DMS153 treated with DMSO at 0.1 percent for 48 hours (cell line): ENCODE results near the gene ABCA2.
A peak's percentile ranks its signal among the peaks of the same experiment; 100 is the strongest.
"Not testable (repeated sequence)": the region's sequence is repeated elsewhere in the genome, so short reads cannot be mapped to it uniquely, and the experiment has no call there.

ENCODE experiments used
- DNase-seq: peaks from one replicate; lab custom pipeline; 2025; ENCODE audit not compliant: unreplicated experiment; lab: John Stamatoyannopoulos, UW

ABCA2 gene

DNA sequence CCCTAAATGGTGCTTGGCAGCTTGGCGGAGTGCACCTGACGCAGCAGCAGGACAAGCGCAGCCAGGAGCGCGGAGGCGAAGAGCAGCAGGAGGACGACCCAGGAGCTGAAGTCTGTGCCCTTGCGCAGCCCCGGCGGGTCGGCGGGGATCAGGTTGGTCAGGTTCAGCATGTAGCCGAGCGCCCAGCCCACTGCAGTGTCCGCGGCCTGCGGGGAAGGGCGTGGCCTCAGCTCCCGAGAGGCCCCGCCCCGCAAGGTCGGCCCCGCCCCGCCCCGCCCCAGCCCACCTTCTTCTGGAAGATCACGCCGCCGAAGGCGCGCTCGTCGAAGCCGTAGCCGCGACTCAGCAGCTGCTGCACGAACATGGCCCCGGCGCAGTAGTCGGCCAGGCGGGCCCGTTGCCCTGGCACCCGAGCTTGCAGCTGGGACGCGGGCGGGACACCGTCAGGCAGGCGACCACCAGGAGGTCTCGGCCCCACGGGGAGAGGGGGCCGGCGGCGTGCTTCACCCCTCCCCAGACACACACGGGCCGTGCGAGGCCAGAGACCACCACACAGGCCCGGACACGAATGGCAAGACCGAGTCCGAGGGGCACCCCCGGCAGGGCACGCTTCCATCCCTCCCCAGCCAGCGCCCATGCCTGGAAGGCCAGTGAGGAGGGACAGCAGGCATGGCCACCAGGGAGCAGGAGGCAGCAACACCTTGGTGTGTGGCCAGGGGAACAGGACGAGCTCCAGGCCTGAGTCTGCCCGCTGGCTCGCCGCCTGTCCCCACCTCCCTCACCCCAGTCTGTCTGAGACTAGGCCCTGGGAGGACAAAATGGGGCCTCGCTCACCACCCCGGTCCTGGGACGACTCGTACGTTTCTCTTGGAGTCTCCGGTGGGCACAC is 20.9 kb upstream of the ABCA2 start:
- no peak for DNase-seq

DNA sequence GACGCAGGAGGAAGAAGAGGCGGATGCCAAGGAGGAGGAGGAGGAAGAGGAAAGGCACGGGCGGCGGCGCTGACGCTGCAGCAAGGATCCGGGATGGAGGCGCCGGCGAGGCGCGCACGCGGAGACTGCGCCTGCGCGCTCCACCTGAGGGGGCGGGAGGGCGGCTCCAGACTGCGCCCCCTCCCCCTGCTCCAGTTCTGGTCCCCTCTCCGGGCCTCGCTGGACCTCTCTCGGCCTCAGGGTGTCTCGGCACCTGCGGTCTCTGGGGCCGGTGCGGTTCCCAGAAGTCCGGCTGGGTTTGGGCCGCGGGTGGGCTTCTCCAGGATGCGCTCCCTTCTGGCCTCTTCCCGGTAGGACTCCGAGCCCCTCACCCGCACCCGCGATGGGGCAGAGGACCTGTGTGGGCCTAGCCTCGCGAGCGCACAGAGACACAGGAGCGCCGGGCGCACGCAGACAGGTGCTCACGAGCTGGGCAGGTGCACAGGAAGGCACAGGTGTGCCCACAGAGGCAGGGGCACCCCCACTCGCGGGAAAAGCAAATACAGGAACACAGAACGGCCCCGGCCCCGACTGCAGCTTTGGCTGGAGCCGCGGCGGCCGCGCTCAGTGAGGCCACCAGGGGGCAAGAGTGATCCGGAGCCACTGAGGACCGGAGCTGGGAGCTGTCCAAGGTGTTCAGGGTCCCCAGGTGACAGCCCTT is 18.2 kb upstream of the ABCA2 start, which contains the start of gene NPDC1:
Gene NPDC1 (minus strand): TSS at position 90 of the 700 bp plus-strand sequence. CDS start 188 bp downstream, outside the sequence.
- peak; percentile 72 for DNase-seq

DNA sequence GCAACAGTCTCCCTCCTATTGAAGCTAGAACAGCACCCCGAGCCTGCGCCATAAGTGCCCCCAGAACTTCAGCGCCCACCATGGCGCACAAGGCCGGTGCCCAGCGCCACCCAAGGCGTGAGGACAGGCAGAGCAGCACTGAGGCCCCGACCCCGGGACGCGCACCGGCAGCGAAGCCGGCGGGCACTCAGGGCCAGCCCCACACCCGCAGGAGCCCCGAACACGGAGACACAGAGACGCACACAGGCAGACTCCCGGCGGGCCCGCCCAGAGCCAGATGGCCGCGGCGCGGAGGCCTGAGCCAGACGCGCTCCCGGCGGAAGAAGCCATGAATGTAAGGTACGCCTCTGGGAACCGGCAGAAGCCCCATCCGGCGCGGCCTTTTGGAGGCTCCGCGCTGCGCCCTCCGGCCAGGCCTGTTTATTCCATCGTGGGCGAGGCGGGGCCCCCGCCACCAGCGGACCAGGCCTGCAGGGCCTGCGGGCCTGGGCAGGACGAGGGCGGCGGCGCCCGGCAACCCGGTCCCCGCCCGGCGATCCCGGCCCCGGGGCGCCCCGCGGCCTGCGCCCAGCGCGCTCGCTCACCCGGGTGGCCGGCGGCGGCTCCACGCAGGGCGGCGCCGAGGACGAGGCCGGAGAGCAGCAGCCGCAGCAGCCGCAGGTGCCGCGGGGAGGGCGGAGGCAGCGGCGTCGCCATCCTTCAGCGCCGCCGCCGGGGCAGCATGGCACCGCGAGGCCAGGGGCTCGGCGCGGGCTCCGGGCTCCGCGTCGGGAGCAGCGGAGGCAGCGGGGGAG is 17.5 kb upstream of the ABCA2 start:
- DNase-seq: no peak

DNA sequence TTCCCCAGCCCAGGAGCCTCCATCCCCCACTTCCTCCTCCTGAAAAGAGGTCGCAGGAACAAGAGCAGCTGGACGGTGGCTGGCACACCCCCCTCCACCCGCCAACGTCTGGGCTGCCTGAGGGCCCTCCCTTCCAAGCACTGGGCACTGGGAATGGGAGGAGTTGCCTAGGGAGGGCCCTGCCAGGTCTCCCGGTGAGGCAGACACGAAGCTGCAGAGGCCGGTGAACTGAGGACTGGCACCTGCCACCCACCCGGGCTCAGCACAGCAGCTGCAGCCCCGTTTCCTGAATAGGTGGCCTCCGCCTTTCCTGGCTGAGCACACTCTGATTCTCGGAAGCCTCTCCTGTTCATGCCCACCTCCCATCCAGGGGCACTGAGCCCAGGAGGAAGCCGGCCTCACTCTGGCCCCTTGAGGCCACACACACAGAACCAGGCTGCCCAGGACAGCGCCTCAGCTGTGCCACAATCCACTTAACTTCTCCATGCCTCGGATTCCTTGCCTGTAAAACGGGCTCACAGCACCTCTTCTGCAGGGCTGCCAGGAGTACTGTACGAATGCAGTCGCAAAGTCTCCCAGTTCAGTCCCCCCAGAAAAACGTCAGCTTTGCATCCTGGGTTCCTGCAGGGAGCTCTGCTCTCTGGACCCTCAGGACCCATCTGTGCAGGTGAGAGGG is 16.6 kb upstream of the ABCA2 start:
- peak; percentile 56 for DNase-seq

DNA sequence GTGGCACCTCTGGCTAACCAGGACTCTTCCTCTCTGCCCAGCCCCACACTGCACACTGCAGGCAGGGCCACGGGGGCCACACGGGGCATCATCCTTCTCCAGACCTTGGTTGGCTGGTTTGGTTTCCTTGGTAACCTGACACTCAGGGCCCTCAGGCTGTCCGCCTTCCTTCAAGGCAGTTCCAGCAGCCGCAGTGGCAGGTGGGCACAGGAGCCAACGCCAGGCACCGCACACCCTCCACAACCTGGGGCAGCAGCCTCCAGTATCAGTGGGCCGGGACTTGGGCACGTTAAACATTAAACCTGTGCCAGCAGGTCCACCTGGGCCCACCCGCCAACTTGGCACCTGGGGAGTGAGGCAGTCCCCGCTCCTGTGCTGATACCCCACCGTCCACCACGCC is 16.0 kb upstream of the ABCA2 start:
- no peak for DNase-seq

DNA sequence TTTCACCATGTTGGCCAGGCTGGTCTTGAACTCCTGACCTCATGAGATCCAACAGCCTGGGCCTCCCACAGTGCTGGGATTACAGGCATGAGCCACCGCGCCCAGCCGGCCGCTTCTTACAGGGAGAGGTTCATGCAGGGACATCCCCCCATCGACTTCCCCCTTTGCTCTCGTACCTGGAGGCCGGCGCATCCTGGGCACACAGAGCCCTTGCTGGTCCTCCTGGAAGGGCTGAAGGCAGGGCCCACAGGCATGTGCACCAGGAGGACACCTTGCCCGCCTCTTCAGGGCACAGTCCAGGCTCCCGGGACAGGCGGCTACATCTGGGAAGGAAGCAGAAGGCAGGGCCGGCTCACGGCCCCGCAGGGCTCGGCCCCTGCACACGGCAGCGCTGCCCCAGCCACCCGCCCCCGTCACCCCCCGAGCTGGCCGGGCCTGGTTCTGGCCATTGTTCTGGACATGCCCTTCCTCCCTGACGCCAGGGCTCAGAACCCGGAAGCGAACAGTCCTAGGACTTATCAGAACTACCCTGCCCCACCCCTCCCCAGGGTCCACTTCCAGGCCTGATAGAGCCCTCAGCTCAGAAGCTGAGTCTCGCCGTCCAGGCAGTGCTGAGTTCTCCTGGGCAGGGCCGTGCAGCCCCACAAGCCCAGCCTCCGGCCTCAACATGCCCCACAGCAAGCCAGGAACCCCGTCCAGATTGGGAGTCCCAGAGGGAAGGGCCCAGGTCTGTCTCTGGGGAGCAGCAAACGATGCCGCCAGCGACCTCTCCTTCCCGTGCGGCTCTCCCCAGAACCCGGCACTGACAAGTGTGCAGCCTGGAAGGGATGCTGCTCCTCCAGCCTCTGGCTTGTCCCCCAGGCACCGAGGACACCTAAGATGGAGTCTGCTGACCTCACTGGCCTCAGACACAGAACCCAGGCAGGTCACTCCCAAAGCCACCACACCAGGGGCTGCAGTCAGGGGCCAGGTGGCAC is 15.0 kb upstream of the ABCA2 start:
- DNase-seq: no peak

DNA sequence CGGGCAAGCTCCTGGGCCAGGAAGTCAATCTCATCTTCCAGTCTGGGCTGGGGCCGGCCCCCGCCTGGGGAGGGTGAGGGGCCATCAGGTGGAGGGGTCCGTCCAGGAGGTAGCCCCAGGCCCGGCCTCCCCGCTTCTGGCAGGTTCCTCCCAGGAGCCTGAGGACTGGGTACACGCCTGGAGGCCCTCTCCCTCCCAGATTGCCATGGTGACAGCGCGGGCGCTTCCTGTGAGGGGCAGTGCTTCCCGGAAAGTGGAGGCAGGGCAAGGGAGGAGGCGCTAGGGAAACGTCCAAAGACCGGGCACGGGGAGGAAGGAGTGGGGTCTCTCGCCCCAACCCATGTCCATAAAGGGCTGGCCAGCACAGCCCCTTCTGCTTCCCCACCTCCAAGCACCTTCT is 13.1 kb upstream of the ABCA2 start:
- no peak for DNase-seq

DNA sequence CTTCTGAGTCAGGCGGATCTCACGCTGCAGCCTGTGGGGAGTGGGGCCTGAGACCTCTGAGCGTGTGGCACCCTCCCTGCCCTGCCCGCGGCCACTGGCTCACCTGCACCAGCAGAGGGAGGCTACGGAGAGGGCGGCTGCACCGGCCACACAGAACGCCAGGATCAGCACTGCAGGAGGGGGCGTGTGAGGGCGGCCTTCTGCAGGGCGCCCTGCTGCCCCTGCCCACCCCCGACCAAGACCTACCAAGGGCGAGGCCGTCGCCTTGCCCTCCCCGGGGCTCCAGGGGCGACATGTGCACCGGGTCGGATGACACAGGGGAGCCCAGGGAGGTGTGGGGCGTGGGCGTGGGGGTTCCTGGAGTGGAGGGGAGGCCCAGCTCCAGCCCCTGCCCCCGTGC is 12.5 kb upstream of the ABCA2 start:
- no peak for DNase-seq

DNA sequence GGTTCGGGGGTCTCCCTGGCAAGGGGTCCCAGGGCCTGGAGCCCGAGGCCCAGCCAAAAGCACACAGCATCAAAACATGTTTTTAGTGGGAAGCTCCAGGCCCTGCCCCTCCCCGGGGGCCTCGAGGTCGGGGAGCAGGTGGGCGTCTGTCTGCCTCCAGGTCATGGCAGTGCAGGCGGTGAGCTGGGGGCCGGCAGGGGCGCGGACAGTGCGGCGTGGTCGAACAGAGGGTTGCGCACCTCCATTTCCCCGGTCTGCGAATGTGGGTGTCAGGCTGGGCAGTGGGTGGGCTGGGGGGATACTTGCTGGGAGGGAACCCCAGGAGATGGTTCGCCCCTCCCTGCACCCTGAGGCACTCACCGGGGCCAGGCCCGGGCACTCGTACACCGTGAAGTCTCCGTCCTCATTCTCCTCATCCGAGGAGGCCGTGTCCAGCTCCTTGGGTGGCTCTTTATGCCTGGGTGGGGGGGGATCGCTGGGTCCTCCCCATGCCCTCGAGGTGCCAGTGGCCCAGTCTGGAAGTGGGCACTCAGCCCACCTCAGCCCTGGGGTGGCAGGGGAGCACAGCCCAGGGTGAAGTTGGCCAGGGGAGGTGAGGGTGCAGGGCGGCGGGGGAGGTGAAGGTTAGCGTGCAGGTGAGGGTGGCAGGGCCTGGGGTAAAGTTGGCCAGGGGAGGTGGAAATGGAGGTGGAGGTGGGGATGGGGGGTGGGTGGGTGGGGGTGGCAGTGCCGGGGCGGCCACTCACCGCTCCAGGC is 11.8 kb upstream of the ABCA2 start:
- DNase-seq: no peak

DNA sequence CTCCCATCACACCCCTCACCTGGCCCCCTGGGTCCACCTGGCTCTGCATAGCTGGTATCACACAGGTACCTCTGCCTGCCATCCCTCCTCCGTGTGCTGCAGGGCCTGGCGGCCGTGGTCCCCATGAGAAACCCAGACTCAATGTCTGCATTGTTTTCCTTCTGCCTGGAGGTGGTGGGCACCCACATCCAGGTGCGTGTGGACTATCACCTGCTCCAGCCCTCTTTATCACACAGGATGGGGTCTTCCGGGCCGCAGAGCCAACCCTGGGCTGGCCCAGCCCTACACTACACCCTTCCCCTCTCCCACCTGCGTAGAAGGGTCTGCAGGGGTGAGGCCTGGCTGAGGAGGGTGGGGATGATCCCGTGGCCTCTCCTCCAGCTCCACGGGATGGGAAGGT is 10.9 kb upstream of the ABCA2 start:
- DNase-seq: no peak

DNA sequence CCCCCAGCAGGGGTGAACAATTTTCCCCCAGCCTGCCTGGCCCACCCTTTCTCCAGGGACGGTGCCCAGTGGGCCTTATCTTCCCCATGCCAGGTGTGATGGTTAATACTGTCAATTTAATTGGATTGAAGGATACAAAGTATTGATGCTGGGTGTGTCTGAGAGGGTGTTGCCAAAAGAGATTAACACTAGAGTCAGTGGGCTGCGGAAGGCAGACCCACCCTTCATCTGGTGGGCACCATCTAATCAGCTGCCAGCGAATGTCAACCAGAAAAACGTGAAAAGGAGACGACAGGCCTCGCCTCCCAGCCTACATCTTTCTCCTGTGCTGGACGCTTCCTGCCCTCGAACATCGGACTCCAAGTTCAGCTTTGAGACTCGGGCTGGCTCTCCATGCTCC is 9.4 kb upstream of the ABCA2 start:
- no peak for DNase-seq

DNA sequence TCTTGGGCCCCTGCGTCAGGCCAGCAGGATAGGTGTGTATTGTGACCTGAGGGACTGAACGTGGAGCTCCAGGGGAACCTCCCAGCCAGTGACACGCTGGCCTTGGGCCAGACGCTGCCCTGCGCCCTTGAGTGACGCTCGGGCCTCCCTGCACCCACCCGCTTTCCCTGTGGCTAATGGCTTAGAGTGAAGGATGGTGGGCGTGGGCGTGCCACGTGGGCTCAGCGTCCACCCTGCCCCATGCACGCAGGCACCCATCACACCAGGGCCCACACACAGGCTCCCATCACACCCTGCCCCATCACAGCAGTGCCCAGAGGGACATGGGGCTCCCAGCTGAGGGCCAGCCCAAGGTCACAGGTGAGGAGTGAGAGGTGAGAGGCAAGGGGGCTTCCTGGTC is 9.0 kb upstream of the ABCA2 start:
- DNase-seq: no peak

DNA sequence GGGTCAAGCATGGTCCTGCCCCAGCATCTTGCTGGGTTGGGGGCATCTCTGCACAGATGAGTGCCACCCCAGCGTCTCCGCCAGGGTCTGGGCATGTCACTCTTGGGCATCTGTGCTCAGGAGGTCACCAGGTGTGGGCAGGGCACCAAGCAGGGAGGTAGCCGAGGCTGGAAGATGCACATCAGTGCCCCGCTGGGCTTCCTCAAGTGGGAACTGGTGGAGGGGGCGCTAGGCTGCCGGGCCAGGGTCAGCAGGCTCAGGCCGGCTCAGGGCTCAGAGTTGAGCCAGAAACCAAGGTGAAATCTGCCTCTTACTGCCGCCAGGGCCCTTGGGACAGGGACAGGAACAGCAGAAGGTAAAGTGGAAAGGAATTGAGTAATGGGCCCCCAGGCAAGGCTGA is 7.9 kb upstream of the ABCA2 start:
- no peak for DNase-seq

DNA sequence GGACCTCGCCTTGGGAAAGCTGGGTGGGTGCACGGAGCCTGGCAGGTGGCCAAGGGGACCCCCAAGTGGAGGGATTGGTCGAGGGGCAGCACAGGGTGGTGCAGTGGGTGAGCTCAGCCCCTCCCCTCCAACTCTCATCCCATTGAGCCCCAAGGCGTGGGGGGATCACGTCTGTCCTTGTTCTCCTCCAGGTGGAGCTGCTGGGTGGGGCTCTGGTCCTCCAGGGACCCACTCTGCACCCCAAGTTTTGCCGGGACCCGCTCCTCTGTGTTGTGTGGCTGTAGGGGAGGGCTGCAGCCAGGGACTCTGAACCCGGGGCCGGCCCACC is 7.4 kb upstream of the ABCA2 start:
- DNase-seq: no peak

DNA sequence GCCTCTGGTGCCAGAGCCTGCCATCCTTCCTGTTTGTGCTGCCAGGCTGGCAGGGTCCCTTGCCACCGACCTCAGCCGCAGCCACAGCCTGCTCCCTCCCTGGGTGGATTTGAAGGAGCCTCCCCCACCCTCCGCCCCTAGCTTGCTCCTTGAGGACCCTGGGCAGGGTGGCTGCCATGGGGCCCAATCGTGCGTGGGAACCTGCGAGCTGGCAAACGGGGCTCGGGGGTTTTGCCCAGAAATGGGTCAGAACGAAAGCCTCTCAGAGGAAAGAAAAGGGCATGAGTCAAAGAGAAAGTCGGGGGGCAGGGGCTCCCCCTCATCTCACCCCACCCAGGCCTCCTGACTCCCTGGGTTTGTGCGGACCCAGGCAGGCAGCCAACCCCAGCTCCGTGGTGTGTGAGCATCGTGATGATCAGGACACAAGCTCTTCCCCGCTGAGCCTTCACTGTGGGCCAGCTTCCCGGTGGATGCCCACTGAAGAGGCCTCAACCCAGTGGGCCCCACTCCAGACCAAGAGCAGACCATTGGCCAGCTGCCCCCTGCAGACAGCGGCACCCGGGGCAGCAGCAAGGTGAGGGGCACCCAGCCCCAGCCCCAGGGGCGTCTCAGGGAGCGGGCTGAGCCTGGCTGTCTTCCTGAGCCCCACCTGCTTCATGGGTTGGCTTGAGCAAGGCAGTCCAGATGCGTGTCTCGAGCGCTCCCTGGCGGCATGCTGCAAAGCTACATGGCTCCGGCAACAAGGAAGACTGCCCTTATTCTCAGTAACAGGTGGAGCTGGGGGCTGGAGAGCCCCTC is 6.9 kb upstream of the ABCA2 start:
- DNase-seq: peak; percentile 80

DNA sequence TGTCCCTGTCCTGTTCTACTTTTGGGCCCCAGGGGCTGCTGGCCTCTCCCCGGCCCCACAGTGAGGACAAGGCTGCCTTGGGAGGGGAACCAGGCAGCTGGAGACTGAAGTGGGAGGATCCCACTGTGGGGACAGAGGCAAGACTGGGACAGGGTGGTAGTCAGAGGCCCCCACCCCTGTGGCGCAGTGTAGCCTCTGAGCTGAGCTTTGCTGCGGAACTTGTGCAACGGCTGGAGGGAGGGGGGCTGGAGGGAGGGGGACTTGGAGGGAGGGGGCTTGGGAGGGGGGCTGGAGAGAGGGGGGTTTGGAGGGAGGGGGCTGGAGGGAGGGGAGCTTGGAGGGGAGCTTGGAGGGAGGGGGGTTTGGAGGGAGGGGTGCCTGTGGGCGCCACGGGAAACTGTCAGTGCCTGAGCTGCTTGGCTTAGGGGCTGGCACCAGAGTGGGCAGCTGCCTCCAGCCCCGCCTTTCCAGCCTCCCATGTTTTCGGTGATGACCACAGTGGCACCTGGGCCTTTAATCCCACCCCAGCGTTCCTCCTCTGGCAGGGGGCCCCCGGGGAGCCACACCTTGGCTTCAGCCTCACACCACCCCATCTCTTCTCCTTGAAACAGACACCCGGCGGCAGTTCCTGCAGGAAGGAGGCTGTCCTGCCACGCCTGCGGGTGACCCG is 6.1 kb upstream of the ABCA2 start:
- no peak for DNase-seq

DNA sequence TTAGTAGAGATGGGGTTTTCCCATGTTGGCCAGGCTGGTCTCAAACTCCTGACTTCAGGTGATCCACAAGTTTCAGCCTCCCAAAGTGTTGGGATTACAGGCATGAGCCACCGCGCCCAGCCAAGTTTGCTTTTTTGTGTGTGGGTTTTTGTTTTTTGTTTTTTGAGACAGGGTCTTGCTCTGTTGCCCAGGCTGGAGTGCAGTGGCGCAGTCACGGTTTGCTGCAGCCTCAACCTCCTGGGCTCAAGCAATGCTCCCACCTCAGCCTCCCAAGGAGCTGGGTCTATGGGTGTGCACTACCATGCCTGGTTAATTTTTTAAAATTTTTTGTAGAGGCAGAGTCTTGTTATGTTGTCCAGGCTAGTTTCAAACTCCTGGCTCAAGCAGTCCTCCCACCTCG is 5.4 kb upstream of the ABCA2 start:
- DNase-seq: not testable (repeated sequence)

DNA sequence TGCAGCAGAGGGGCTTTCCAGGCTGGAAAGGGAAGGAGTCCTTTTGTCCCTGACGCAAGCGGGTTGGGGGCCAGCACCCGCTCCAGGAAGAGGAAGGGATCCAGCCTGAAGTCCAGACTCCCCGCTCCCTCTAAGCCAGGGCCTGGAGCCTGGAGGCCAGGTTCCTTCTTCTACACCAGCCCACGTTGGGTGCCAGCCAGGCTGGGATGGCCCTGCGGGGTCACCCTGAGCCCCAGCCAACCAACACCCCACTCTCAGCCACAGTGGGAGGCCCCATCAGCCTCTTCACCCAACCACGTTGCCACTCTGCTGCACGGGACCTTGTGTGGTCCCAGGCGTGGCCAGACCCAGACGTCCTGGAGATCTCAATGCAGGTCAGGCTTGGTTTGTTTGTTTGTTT is 4.8 kb upstream of the ABCA2 start:
- DNase-seq: no peak
